ENCODE data around the gene LINC01488.

LINC01488 gene

GRCh38 chr11:69539416-69540117 lies 58.1 kb downstream of the LINC01488 start:
- H3K4me3 Mint-ChIP-seq, result peak overlapping the region; percentile 18

GRCh38 chr11:69540118-69541000 lies 58.9 kb downstream of the LINC01488 start:
- Mint-ChIP-seq H3K27ac (peak overlapping the region; percentile 9), H3K9me3 (no peaks in the 10 kb centered on the region), H3K36me3 (no peaks in the 10 kb centered on the region), H3K4me3 (no peak overlapping the region), H3K27me3 (peaks cover 39% of the 10 kb centered on the region), H3K4me1 (peaks cover 20% of the 10 kb centered on the region)
- ATAC-seq, result no peak

More at GRCh38 chr11:69539416-69540117, 58.1 kb downstream of the LINC01488 start:
- H3K27ac Mint-ChIP-seq, result peak overlapping the region; percentile 9
- peaks cover 20% of the 10 kb centered on the region for H3K4me1 Mint-ChIP-seq
- H3K9me3 Mint-ChIP-seq, result no peaks in the 10 kb centered on the region
- peak; percentile 53 for ATAC-seq
- peaks cover 31% of the 10 kb centered on the region for H3K27me3 Mint-ChIP-seq
- H3K36me3 Mint-ChIP-seq, result no peaks in the 10 kb centered on the region

DNA sequence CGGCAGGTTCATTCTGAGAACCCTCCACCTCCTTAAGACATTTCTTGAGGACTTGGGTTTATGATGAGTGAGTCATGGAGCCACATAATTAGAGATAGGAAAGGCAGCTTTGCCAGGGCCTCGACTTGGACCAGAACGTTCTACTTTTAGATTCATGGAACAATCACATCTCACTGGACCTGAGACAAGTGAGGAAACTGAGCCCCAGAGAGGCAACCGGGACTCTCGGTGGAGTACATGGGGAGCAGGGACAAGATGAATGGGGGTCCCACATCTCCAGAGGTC lies 59.5 kb downstream of the LINC01488 start:
- Mint-ChIP-seq H3K27me3 (peaks cover 44% of the 10 kb centered on the region), H3K4me1 (peaks cover 21% of the 10 kb centered on the region)

GRCh38 chr11:69541501-69542313 lies 60.2 kb downstream of the LINC01488 start:
- H3K27me3 Mint-ChIP-seq, result peaks cover 52% of the 10 kb centered on the region
- H3K4me3 Mint-ChIP-seq, result no peak overlapping the region
- peaks cover 29% of the 10 kb centered on the region for H3K4me1 Mint-ChIP-seq
- no peak overlapping the region for H3K27ac Mint-ChIP-seq
- ATAC-seq, result no peak
- no peaks in the 10 kb centered on the region for H3K9me3 Mint-ChIP-seq
- no peaks in the 10 kb centered on the region for H3K36me3 Mint-ChIP-seq

More for the DNA sequence above, 59.5 kb downstream of the LINC01488 start:
- Mint-ChIP-seq H3K27ac (no peak overlapping the region), H3K9me3 (no peaks in the 10 kb centered on the region), H3K4me3 (no peak overlapping the region), H3K36me3 (no peaks in the 10 kb centered on the region)
- ATAC-seq, result no peak

DNA sequence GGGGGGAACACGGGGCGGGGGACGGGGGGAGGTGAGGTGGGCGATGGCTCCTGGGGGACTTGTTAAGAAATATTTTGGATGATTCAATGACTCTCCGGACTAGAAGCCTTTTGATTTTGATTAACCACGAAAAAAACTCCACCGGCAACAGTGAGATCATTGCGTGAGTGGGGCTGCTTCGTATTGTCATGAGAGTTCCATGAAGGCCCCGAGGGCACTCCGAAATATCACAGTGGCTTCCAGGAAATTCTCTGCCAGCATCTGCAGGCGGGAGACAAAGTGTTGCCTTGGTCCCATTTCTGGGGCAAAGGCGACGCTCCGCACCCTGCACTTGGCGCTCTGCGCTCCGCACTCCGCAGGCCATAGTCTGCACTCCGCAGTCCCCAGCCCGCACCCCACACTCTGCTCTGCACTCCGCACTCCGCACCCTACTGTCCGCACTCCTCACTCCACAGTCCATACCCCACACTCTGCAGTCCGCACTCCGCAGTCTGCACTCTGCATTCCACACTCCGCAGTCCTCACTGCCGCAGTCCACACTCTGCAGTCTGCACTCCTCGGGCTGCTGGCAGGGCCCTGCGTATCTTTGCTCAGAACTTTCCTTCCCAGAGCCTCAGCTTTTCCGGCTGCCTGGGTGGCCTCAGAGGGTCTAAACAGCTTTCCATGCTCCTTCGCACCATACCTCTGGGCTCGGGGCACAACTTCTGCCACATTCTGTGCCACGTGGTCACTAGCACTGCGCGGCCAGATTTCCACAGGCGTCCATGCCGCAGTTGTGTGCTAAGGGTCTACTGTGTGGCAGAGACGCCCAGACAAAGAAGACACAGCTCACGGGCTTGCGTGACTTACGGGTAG lies 61.1 kb downstream of the LINC01488 start:
- Mint-ChIP-seq H3K27me3 (peaks cover 55% of the 10 kb centered on the region), H3K4me1 (peaks cover 37% of the 10 kb centered on the region)

More for the DNA sequence above, 61.1 kb downstream of the LINC01488 start:
- ATAC-seq, result no peak
- no peak overlapping the region for H3K27ac Mint-ChIP-seq
- no peak overlapping the region for H3K4me3 Mint-ChIP-seq
- no peaks in the 10 kb centered on the region for H3K9me3 Mint-ChIP-seq
- no peaks in the 10 kb centered on the region for H3K36me3 Mint-ChIP-seq

All from stimulated activated memory B cell treated with anti-CD40 and anti-IgM and Interleukin-4, amounts not matched to agents 10 μg/mL and 1 μg/mL and 100 μg/mL, for 72 hours (primary cell).